GM19397 (cell line): ENCODE data around the gene MYO6.

ENCODE experiments used
- ATAC-seq: cut with Tn5 transposase; IDR thresholded peaks from one replicate; pipeline ENCODE4 v1.9.1; 2021; ENCODE audit warnings: mild to moderate bottlenecking, moderate library complexity; ENCODE audit not compliant: unreplicated experiment

The MYO6 gene

DNA sequence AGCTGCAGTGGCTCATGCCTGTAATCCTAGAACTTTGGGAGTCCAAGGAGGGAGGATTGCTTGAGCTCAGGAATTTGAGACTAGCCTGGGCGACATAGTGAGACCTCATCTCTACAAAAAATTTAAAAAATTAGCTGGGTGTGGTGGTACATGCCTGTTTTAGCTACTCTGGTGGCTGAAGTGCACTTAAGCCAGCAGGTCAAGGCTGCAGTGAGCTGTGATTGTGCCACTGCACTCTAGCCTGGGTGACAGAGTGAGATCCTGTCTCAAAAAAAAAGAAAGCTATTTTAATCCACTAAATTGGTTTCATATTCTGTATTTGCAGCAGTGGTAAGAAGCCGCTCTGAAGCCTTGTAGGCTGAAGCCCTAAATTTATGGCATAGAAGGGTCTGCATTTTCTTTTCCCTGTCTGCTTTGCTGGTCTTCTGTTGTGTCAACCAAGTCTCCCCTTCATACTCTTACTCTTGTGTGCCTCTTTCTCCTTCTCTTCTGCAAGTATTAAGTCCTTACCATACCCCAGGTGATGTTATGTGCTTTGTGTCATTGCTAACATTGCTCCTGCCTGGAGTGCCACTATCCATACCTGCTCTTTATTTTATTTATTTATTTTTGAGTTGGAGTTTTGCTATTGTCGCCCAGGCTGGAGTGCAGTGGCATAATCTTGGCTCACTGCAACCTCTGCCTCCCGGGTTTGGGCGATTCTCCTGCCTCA is 70.9 kb downstream of the MYO6 start:
- ATAC-seq: no peak

DNA sequence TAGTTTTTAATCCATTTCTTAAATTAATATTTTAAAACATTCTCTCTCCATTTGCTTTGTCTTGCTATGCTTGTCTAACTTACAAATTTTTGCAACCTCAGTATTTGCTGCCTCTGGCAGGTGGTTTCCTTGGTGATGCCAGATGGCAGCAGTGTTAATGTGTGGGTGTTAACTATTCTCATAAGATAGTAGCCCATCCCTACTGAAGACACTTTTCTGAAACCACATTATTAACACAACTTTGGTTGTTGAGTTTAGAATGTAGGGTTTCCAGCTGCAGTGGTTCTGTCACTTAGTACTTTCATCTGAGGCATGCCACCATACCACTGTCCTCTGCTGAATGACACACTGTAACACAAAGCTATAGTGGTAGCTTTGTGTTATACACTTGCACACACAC is 75.1 kb downstream of the MYO6 start:
- peak; percentile 73 for ATAC-seq

DNA sequence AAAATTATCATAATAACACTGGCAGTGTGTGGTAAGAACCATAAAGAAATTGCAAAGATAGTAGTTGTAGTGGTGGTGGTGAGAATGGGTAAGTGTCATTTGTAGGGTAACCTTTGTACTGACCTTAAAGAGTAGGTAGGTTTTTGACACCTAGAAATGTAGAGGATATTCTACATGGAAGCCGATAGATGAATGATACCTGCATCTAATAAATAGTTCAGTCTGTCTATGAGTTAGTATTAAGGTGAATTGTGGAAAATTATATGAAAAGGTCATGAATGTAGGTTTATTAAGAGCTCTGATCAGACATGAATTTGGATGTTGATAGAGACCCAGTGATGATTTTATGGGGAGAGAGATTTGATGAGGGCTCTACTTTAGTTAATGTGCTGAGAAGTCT is 78.1 kb downstream of the MYO6 start:
- ATAC-seq: no peak

DNA sequence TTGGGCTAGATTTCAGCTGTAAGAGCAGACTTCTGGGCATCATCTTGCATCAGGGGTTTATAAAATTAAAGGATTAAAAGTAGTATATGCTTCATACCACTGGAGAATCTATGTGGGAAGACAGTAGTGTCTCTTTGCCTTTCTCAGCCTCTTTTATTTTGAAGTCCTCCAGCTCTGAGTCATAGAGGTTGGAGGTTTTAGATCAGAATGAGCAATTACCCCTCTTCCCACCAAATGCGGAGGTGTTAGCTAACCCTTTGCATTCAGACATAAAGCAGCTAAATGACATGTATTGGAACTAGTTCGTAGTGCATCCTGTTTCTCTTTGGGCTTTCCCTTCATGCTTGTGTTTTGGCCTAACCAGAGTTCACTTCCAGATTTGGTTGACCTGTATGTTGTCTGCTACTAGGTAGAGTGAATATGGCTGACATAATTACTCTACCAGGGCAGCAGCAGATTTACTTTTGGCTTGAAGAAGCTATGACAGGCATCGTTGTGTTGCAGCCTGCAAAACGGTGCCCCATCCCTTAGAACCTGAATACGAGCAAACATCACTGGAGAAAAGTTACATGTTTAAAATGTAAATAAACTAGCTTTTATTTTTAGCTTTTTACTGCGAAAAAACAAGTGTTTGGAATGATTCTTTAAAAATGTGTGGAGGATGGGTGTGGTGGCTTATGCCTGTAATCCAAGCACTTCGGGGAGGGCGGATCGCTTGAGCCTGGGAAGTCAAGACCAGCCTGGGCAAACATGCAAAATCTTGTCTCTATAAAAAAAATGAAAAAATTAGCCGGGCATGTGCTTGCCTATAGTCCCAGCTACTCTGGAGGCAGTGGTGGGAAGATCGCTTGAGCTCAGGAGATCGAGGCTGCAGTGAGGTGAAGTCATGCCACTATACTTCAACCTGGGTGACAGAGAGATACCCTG is 82.2 kb downstream of the MYO6 start:
- ATAC-seq: no peak

DNA sequence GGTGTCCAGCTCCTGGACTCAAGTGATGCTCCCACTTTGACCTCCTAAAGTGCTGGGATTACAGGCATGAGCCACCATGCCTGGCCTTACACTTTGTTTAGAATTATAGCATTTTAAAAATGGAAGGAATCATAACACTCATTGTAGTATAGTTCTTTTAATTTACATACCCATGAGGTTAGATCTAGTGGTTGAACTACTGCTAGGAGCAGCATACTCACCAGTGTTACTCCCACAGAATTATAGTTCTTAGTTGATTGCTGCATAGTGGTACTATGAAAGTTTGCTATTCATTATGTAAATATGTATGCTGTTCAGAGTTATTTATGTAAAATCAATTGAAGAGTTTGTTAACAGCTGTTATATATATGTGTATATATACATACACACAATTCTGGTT is 85.4 kb downstream of the MYO6 start:
- ATAC-seq: no peak

DNA sequence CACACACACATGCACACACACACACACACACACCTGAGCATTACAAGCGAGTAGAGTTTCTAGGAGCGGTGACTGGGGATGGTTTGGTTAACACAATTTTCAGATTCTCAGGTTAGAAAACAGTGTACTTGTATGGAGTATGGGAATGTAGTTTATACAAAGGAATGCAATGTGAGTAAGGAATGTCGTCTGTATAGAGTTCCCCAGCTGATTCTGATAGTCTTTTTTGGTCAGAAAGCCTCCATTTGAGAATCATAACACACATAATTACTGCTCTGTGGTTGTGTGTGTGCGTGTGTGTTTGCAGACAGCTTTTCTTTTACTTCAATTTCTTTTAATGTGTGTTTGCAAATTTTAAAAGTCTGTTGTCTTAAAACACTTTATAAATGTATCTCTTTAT is 93.2 kb downstream of the MYO6 start:
- ATAC-seq: no peak

DNA sequence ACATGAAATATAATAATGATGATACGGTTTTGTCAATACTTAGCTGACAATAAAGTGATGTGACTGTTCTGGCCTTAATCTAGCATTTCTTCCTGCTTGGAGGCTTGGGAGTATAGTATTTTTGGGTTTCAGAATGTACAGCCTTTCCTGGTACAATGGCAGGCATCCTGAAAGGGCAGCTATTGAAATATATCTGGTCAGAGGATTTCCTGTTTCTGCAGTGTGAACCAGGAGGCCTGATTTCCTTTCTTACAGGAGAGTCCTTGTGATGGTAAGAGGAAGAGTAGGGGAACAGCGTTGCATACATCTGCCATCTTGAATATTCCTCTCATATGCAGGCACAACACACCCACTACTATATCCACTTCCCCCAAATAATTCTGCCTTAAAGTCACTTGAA is 93.7 kb downstream of the MYO6 start:
- ATAC-seq: no peak

DNA sequence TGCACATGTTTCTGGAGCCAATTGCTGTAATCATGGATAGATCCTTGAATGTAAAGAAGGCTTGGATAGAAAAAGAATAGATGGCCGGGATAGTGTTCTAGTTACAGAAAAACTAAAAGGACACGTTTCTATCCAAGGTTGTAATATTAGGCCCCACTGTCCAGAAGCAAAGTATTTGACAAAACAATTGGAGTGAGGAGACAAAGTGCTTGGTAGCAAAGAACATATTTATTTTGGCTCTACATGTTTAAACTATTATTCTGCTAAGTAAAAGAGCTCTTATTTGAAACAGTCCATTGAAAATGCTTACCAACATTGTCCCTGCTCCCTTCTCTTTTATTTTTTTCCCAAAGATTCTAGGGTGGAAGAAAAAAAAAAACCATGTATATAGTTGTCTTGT is 94.4 kb downstream of the MYO6 start:
- ATAC-seq: no peak

DNA sequence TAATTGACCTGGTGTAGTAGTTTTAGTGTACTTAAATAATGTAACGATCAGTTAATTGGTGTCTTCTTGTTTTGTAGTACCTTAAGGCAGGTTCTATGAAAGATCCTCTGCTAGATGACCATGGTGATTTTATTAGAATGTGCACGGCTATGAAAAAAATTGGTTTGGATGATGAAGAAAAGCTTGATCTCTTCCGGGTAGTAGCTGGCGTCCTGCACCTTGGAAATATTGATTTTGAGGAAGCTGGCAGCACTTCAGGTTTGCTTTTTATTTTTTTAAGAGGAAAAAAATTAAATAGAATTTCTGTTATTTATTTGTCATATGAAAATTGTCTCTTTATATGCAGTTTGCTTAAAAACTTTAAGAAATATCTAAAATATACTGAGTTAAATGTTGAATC is 99.2 kb downstream of the MYO6 start:
- no peak for ATAC-seq

DNA sequence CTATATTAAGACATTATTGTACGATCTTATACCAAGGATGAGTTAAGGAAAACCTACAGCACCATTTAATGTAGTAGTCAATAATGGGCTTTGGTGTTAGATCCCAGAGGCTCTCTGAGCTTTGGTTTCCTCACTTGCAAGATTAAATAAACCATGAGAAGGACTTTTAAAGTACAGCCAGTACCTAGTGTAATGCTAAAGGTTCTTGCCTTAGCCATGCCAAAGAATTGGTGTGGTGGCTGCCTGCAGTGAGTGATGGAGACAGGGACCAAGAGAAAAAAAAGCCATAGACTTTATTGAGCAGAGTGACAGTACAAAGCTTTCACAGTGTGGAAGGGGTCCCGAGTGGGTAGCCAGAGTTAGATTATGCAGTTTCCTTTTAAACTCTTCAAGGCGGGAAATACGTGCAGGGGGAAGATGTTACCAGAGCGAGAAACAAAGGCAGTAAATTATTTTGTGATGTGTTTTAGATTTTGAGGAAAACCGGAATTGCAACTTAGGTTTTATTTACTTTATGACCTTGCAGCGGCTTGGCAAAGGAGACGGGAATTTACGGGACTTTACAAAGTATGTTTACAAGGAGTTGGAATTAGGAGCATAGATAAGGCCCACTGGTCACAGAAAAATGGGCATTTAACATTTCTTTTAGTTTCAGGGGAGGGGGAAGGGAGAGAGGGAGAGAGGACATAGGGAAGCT is 100.4 kb downstream of the MYO6 start:
- no peak for ATAC-seq

DNA sequence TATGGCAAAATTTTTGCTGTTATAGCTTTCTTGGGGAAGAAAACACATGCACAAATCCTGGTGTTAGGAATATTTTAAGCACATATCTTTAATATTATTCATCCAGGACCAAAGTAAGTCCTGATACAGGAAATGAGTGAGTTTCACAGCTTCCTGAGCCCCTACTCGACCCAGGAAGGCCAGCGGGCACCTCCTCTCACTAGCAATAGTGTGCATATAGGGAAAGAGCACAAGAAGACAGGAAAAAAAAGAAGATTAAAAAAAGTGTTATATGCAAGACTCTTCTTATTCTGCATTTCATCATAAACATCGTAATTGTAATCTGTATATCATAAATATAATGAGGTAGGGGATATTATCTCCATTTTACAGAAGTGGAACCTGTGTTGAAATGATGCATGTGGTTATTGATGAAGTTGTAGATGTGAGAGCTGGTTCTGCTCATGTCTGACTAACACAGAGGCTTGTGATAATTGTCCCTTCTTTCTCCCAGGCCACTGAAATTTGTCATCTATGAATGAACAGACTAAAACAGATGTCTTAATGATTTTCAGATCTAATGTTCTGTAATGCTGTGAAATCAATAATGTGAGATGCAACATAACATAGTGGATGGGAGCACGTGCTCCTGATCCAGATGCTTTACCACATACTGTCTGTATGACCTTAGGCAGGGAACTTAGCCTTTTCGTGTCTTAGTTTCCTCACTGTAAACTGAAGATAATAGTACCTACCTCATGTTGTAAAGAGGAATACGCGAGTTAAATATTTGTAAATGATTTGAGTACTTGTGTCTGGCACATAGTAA is 101.2 kb downstream of the MYO6 start:
- no peak for ATAC-seq

DNA sequence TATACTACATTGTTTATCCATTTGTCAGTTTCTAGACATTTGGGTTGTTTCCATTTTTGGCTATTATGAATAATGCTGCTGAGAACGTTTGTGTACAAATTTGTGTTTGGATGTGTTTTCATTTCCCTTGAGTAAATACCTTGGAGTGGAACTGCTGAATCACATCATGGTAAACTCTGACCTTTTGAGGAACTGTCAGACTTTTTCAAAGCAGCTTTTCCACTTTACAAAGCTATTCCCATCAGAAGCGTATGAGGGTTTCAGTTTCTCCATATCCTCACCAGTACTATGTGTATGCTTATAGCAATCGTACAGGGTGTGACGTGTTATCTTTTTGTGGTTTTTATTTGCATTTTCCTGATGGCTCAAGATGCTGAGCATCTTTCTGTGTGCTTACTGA is 103.7 kb downstream of the MYO6 start:
- no peak for ATAC-seq

DNA sequence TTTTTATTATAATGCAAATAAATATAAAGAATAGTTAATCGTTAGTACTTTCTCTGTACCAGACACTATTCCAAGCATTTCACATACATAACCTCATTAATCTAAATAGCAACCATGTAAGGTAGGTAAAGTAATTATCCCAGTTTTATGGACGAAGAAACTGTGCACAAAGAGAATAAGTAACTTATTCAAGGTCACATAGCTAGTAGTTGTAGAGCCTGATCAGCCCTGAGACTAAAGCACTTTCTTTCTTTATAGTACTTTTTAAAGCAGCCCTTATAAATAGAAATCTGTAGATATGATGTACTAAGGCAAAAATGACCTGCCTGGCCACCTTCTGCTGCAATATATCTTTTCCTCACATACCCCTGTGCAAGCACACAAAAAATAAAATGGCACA is 104.8 kb downstream of the MYO6 start:
- ATAC-seq: no peak

DNA sequence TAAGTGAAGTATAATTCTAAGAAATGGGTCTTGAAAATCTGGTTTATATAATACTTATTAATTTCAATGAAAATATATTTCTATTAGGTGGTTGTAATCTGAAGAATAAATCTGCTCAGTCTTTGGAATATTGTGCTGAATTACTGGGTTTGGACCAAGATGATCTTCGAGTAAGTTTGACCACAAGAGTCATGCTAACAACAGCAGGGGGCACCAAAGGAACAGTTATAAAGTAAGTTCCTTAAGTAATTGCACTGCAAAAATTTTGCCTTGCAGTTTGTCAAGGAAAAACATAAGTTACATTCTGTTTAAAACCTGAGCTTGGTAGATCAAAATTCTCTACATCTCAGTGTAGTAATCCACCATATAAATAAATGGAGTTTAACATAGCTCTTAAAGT is 106.0 kb downstream of the MYO6 start:
- ATAC-seq: no peak

DNA sequence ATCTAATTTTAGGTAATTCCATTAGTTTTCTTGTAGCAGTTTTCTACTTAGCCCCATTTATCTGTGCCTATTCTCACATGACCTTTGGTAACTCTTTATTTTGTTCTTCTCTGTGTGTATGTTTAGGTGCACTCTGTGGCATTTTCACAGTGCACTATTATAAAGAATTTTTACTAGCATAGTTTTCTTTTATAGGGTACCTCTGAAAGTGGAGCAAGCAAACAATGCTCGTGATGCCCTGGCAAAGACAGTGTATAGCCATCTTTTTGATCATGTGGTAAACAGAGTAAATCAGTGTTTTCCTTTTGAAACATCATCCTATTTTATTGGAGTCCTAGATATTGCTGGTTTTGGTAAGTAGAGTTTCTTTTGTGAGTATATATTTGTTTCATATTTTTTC is 107.9 kb downstream of the MYO6 start:
- ATAC-seq: no peak

DNA sequence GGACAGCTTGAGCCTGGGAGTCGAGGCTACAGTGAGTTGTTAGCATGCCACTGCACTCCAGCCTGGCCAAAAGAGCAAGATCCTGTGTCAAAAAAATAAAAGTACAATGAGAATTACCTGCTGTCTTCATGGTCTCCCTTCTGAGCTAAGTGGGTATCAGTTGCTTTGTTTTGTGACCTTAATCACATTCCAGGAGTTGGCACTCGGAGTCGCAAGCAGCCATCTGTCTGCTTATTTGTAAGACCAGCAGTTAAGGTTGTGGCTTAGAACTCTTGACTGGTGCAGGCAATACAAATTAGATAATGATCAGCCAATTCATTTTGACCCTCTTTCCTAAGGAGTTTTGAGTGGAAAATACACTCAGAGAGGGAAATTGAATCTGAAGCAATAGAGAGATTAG is 114.0 kb downstream of the MYO6 start:
- ATAC-seq: no peak

DNA sequence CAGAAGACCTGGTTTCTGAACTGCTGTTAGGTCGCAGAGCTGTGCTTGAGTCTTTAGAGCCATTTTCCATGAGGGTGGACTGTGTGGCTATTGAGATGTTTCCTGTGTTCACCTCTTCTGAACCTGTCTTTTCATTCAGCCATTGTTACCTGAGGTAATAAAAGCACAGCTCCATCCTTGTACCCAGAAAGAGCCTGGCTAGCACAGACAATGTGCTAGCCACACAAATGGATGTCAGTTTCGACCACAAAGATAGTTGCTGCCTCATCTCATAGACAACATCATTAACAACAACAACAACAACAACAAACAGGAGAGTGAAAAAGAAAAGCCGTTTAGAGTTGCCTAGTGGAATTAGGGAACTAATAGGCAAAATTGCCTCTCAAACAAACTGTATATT is 114.7 kb downstream of the MYO6 start:
- no peak for ATAC-seq

DNA sequence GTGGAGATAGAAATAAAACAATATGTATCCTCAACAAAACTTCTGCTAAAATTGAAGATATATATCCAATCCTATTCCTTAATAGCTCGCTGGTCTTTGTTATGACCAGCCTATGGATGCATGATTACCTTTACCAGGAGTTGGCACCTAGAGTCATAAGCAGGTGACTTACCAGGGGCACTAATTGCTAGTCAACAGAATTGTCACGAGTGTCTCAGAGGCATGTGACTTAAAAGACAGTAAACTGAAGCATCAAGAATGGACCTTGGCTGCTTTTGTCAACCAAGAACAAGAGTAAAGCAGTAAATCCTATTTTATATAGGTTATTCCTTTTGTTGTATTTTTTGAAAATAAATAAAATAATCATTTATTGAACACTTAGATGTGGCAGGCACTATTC is 115.4 kb downstream of the MYO6 start:
- no peak for ATAC-seq

DNA sequence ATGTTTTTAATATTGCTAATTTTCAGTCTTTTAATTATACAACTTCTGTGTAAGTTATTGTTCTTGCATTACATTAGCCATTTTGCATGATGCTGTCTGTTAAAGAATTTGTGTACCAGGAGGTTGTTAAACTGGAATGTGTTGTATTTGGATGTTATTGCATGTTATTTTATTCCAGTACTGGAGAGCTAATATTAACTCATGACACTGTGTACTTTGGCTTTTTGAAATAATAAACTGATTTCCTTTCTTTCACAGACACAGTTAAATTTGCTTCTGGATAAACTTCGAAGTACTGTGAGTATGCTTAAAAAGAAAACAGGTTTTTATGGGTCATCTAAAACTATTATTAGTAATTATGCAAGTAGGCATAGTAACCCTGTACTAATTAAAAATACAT is 121.3 kb downstream of the MYO6 start:
- no peak for ATAC-seq

DNA sequence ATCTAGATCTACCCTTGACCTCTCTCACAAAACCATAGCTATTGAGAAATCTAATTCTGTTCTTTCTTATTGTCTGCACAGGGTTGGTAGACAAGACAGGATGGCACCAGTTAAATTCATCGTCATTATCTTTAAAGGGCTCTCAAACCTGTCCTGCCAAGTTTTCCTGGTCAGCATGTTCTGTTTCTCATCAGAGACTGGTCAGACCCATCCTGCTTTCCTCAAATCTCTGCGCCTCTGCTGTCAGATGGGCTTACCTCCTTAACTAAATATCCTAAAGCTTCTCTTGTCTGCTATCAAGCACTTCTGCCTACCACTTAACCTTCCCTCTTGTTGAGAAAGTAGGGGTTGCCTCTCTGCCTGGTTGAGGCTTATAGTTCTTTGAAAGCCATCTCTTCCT is 125.2 kb downstream of the MYO6 start:
- no peak for ATAC-seq

DNA sequence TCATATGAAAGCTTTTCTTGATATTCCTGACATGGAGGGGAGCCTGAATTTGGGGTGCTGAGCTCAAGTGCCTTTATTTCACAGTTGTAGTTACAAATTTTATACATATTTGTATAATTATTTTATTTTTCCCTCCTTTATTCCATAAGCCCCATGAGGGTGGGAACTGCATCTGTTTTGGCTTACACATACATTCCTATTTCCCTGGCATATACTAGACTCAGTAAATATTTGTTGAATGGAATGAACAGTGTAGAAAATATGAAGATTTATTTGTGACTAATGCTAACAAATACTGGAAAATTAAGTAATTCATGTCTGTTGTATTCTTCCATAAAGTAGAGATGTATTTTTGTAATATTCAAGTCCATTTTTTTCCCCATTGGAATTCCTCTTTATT is 127.1 kb downstream of the MYO6 start:
- no peak for ATAC-seq
